Common myeloid progenitor, CD34-positive (primary cell): Measurements from ENCODE around the gene CRIM1.

ENCODE experiments used
- CTCF ChIA-PET: fragments of 350-600 bp; sonication (Branson Sonifier 250); formaldehyde crosslinking; loops from one replicate; lab custom pipeline; 2021; ENCODE audit warnings: antibody characterized with exemption; lab: Charles Lee
- POLR2A ChIA-PET: fragments of 350-600 bp; sonication (Branson Sonifier 250); formaldehyde crosslinking; loops from one replicate; lab custom pipeline; 2021; ENCODE audit warnings: antibody characterized with exemption; lab: Charles Lee
- DNase-seq, 3 donors: peaks; one replicate each; pipeline versions ENCODE4 v3.0.0 to v3.0.0-alpha.2; 2013
- H3K27ac ChIP-seq, 2 experiments: 1 replicate in 1 of 2; 2 replicates in 1 of 2; pipeline ENCODE4 v1.7.0; 2013; ENCODE audit warnings: inconsistent platforms in 2 of 2, low read length in 2 of 2, mild to moderate bottlenecking in 2 of 2, low read depth in 1 of 2, moderate library complexity in 1 of 2; ENCODE audit not compliant: severe bottlenecking in 2 of 2, insufficient read depth in 1 of 2, poor library complexity in 1 of 2
- H3K27me3 ChIP-seq, 5 experiments: replicated peaks in 2 of 5; 1 replicate in 3 of 5; 2 replicates in 2 of 5; pipeline versions ENCODE4 v1.6.1 to v1.7.0; 2013; ENCODE audit warnings: low read length in 4 of 5, mild to moderate bottlenecking in 2 of 5, moderate library complexity in 2 of 5, inconsistent platforms in 1 of 5; ENCODE audit not compliant: insufficient read depth in 5 of 5, control insufficient read depth in 4 of 5
- H3K36me3 ChIP-seq, 4 experiments: 1 replicate in 2 of 4; 2 replicates in 2 of 4; pipeline versions ENCODE4 v1.6.1 to v1.7.0; 2013; ENCODE audit warnings: low read length in 3 of 4, control low read depth in 1 of 4, mild to moderate bottlenecking in 1 of 4; ENCODE audit not compliant: control insufficient read depth in 4 of 4, insufficient read depth in 4 of 4
- H3K4me1 ChIP-seq, 4 experiments: 1 replicate in 3 of 4; 2 replicates in 1 of 4; pipeline versions ENCODE4 v1.6.1 to v1.7.1; 2013; ENCODE audit warnings: low read length in 3 of 4, mild to moderate bottlenecking in 3 of 4, control low read depth in 1 of 4, inconsistent platforms in 1 of 4, moderate library complexity in 1 of 4; ENCODE audit not compliant: control insufficient read depth in 4 of 4, insufficient read depth in 4 of 4; ENCODE audit errors: control extremely low read depth in 1 of 4
- H3K4me3 ChIP-seq, 7 experiments: 1 replicate in 4 of 7; 2 replicates in 3 of 7; pipeline versions ENCODE4 v1.5.1 to v1.7.0; 2013; ENCODE audit warnings: mild to moderate bottlenecking in 7 of 7, low read length in 6 of 7, moderate library complexity in 6 of 7, inconsistent platforms in 2 of 7, low read depth in 2 of 7, control low read depth in 1 of 7; ENCODE audit not compliant: insufficient read depth in 4 of 7, control insufficient read depth in 1 of 7; ENCODE audit errors: extremely low read depth in 1 of 7
- H3K9me3 ChIP-seq, 5 experiments: 1 replicate in 4 of 5; 2 replicates in 1 of 5; pipeline versions ENCODE4 v1.6.1 to v1.7.1; 2013; ENCODE audit warnings: low read length in 4 of 5, mild to moderate bottlenecking in 2 of 5, inconsistent platforms in 1 of 5, low read depth in 1 of 5, moderate library complexity in 1 of 5; ENCODE audit not compliant: control insufficient read depth in 4 of 5, insufficient read depth in 2 of 5; ENCODE audit errors: control extremely low read depth in 1 of 5
- WGBS: methylation state at CpG from one replicate; pipeline ENCODE4 v1.1.5; 2013; ENCODE audit not compliant: insufficient coverage; 5-methylcytosine and 5-hydroxymethylcytosine counted together

The CRIM1 gene

GRCh38 chr2:36427790-36428243, 72.2 kb downstream of the CRIM1 start:
- ChIA-PET POLR2A (no interaction called here), CTCF (interaction anchor here (1.3 kb wide), 1 partner anchor 55 kb away, joined by 4 read pairs; no protein-coding TSS in a partner anchor)
- Histone ChIP-seq H3K27ac (no peak overlapping the region), H3K9me3 (no peaks in the 10 kb centered on the region), H3K4me1 (no peaks in the 10 kb centered on the region), H3K4me3 (no peak overlapping the region), H3K27me3 (no peaks in the 10 kb centered on the region), H3K36me3 (peaks cover 0 to 7% (median 0%) of the 10 kb centered on the region in 4 experiments)
- 100% methylated on average over 2 of the region's 2 CpGs for WGBS
- DNase-seq = no peak

- DNase-seq = no peak
- H3K9me3 ChIP-seq = no peaks in the 10 kb centered on the region
- POLR2A ChIA-PET = no interaction called here
- H3K4me1 ChIP-seq = no peaks in the 10 kb centered on the region
- peaks cover 0 to 4% (median 0%) of the 10 kb centered on the region in 4 experiments for H3K36me3 ChIP-seq
- 100% methylated on average over 1 of the region's 4 CpGs for WGBS
- no peak overlapping the region for H3K27ac ChIP-seq
- no peaks in the 10 kb centered on the region for H3K27me3 ChIP-seq
- H3K4me3 ChIP-seq = no peak overlapping the region
- CTCF ChIA-PET = no interaction called here
Observed at GRCh38 chr2:36430549-36430948, 75.0 kb downstream of the CRIM1 start.

- no peak for DNase-seq
- Histone ChIP-seq H3K27me3 (no peaks in the 10 kb centered on the region), H3K4me1 (no peaks in the 10 kb centered on the region), H3K27ac (no peak overlapping the region), H3K9me3 (no peaks in the 10 kb centered on the region), H3K36me3 (no peaks in the 10 kb centered on the region), H3K4me3 (no peak overlapping the region)
- WGBS = 100% methylated on average over 1 of the region's 3 CpGs
- CTCF ChIA-PET = interaction anchor here (0.9 to 1.2 kb wide), 2 partner anchors 12 to 56 kb away, joined by 3 to 5 read pairs; no protein-coding TSS in a partner anchor
- POLR2A ChIA-PET = no interaction called here
Observed at GRCh38 chr2:36432479-36432878, 76.9 kb downstream of the CRIM1 start.

GRCh38 chr2:36433311-36434217, 78.0 kb downstream of the CRIM1 start:
- H3K36me3 ChIP-seq = no peaks in the 10 kb centered on the region
- no peak for DNase-seq
- CTCF ChIA-PET = interaction anchor here (1.2 kb wide), 1 partner anchor 13 kb away, joined by 3 read pairs; no protein-coding TSS in a partner anchor
- H3K4me1 ChIP-seq = no peaks in the 10 kb centered on the region
- no peaks in the 10 kb centered on the region for H3K27me3 ChIP-seq
- POLR2A ChIA-PET = interaction anchor here (0.6 kb wide), 1 partner anchor 264 kb away, joined by 4 read pairs; no protein-coding TSS in a partner anchor
- WGBS = 100% methylated on average over 6 of the region's 11 CpGs
- no peak overlapping the region for H3K27ac ChIP-seq
- H3K4me3 ChIP-seq = no peak overlapping the region
- H3K9me3 ChIP-seq = no peaks in the 10 kb centered on the region

GRCh38 chr2:36438449-36438977, 82.9 kb downstream of the CRIM1 start:
- Histone ChIP-seq H3K27ac (no peak overlapping the region), H3K36me3 (peaks cover 0 to 5% (median 3%) of the 10 kb centered on the region in 4 experiments), H3K4me3 (no peak overlapping the region), H3K4me1 (peaks cover 2 to 20% (median 15%) of the 10 kb centered on the region in 4 experiments), H3K9me3 (no peaks in the 10 kb centered on the region), H3K27me3 (no peaks in the 10 kb centered on the region)
- 80% methylated on average over 2 of the region's 3 CpGs for whole genome bisulfite sequencing
- ChIA-PET CTCF (interaction anchor here (1.5 to 1.6 kb wide), 2 partner anchors 10 to 15 kb away, joined by 3 read pairs; no protein-coding TSS in a partner anchor), POLR2A (no interaction called here)
- no peak for DNase-seq

GRCh38 chr2:36439084-36439483, 83.5 kb downstream of the CRIM1 start:
- no peaks in the 10 kb centered on the region for H3K9me3 ChIP-seq
- H3K27ac ChIP-seq = no peak overlapping the region
- H3K4me3 ChIP-seq = no peak overlapping the region
- POLR2A ChIA-PET = no interaction called here
- CTCF ChIA-PET = interaction anchor here (1.5 kb wide), 1 partner anchor 15 kb away, joined by 3 read pairs; no protein-coding TSS in a partner anchor
- H3K27me3 ChIP-seq = no peaks in the 10 kb centered on the region
- peaks cover 0 to 9% (median 3%) of the 10 kb centered on the region in 4 experiments for H3K36me3 ChIP-seq
- WGBS = 75% methylated on average over 2 of the region's 4 CpGs
- H3K4me1 ChIP-seq = peaks cover 2 to 20% (median 15%) of the 10 kb centered on the region in 4 experiments
- no peak for DNase-seq
